GM12878 (cell line): ENCODE data around the gene STK38. TPM values are rescaled to one million over a fixed set of nuclear protein-coding genes. Genes with fewer than 3 reads are reported as not detected.

ENCODE experiments used
- BRCA1 ChIP-seq: IDR thresholded peaks from 2 replicates; pipeline ENCODE4 v1.6.1; 2011; ENCODE audit warnings: low read depth, low read length, improper control_type of control experiment
- CBFB ChIP-seq: IDR thresholded peaks from 2 replicates; pipeline ENCODE4 v1.6.1; 2016; ENCODE audit warnings: antibody characterized with exemption, low read depth
- ESRRA ChIP-seq: IDR thresholded peaks from 2 replicates; pipeline ENCODE4 v1.6.1; 2012; ENCODE audit warnings: mild to moderate bottlenecking, low read length, improper control_type of control experiment
- polyA plus RNA-seq, 11 experiments: library from polyadenylated mRNA; depleted of rRNA in 4 of 11; unstranded in 6 of 11; stranded (reverse) in 5 of 11; fragments of >200 nt; fragmentation: Nextera tagmentation in 4 of 11; fragmentation: Illumina TruSeq in 1 of 11; extraction: Ambion mirVana in 4 of 11; extraction: Trizol in 1 of 11; gene quantifications; 1 replicate in 1 of 11; 2 replicates in 10 of 11; pipeline versions ENCODE4 v1.2.1 to v1.2.3, GENCODE V29; 2011 to 2016; ENCODE audit warnings: inconsistent platforms in 2 of 11, missing spikeins in 2 of 11, low read depth in 1 of 11
- total RNA-seq, 4 experiments: library from RNA; depleted of rRNA in 3 of 4; stranded (reverse); fragments of >200 nt in 3 of 4; fragmentation: Illumina TruSeq in 1 of 4; extraction: Trizol in 1 of 4; gene quantifications; 2 replicates each; pipeline versions ENCODE4 v1.2.1 to v1.2.3, GENCODE V29; 2013 to 2021
- TF ChIP-seq, protein P1 (sequence below): fragments of 450-650 bp; IDR thresholded peaks from 2 replicates; pipeline ENCODE4 v1.6.1; 2016; ENCODE audit warnings: mild to moderate bottlenecking
- TF ChIP-seq, protein P2 (sequence below): fragments of 450-650 bp; IDR thresholded peaks from 2 replicates; pipeline ENCODE4 v1.6.1; 2014; ENCODE audit warnings: mild to moderate bottlenecking
- TF ChIP-seq, protein P3 (sequence below): IDR thresholded peaks from 2 replicates; pipeline ENCODE4 v1.6.1; 2012; ENCODE audit warnings: low read depth, low read length, improper control_type of control experiment
- TF ChIP-seq, protein P4 (sequence below): IDR thresholded peaks from 2 replicates; pipeline ENCODE4 v1.6.1; 2012; ENCODE audit warnings: improper control_type of control experiment, low read depth, low read length; ENCODE audit not compliant: insufficient replicate concordance
- TF ChIP-seq, protein P5 (sequence below): IDR thresholded peaks from 2 replicates; pipeline ENCODE4 v1.6.1; 2012; ENCODE audit warnings: low read depth, low read length, improper control_type of control experiment

STK38 gene
- total and polyA plus RNA-seq, 10 of the 15 experiments (the other 5 are each of a cell fraction or from before 2014, with no cell fraction given) = 4.1 to 18.7 (median 13.6) TPM

DNA sequence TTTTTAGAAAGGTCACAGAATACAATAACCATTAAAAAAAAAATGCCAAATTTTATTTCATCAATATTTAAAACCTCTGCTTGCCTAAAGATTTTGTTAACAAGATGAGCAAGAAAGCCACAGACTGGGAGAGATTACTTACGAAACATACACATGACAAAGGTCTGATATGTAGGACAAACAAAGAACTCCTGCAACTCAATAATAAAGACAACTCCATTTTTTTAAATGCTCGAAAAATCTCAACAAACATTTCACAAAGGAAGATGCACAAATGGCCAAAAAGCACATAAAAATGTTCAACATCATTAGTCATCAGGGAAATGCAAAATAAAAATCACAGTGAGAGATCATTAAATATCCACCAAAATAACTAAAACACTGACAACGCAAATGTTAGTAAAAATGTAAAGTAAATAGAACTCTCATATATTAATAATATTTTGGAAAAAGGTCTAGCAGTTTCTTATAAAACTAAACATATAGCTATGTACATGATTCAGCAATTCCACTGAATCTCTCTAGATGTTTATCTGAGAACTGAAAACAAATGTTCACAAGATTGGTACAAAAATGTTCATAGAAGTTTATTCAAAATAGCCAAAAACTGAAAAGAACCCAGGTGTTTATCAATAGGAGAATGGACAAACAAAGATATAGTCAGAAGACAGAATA lies 10.3 kb downstream of the STK38 start (continued):
- TF ChIP-seq, protein P1, sequence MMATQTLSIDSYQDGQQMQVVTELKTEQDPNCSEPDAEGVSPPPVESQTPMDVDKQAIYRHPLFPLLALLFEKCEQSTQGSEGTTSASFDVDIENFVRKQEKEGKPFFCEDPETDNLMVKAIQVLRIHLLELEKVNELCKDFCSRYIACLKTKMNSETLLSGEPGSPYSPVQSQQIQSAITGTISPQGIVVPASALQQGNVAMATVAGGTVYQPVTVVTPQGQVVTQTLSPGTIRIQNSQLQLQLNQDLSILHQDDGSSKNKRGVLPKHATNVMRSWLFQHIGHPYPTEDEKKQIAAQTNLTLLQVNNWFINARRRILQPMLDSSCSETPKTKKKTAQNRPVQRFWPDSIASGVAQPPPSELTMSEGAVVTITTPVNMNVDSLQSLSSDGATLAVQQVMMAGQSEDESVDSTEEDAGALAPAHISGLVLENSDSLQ = no peak
- TF ChIP-seq BRCA1 (no peak), CBFB (no peak), ESRRA (no peak)
- TF ChIP-seq, protein P2, sequence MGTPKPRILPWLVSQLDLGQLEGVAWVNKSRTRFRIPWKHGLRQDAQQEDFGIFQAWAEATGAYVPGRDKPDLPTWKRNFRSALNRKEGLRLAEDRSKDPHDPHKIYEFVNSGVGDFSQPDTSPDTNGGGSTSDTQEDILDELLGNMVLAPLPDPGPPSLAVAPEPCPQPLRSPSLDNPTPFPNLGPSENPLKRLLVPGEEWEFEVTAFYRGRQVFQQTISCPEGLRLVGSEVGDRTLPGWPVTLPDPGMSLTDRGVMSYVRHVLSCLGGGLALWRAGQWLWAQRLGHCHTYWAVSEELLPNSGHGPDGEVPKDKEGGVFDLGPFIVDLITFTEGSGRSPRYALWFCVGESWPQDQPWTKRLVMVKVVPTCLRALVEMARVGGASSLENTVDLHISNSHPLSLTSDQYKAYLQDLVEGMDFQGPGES = no peak
- TF ChIP-seq, protein P3, sequence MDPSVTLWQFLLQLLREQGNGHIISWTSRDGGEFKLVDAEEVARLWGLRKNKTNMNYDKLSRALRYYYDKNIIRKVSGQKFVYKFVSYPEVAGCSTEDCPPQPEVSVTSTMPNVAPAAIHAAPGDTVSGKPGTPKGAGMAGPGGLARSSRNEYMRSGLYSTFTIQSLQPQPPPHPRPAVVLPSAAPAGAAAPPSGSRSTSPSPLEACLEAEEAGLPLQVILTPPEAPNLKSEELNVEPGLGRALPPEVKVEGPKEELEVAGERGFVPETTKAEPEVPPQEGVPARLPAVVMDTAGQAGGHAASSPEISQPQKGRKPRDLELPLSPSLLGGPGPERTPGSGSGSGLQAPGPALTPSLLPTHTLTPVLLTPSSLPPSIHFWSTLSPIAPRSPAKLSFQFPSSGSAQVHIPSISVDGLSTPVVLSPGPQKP = no peak
- TF ChIP-seq, protein P4, sequence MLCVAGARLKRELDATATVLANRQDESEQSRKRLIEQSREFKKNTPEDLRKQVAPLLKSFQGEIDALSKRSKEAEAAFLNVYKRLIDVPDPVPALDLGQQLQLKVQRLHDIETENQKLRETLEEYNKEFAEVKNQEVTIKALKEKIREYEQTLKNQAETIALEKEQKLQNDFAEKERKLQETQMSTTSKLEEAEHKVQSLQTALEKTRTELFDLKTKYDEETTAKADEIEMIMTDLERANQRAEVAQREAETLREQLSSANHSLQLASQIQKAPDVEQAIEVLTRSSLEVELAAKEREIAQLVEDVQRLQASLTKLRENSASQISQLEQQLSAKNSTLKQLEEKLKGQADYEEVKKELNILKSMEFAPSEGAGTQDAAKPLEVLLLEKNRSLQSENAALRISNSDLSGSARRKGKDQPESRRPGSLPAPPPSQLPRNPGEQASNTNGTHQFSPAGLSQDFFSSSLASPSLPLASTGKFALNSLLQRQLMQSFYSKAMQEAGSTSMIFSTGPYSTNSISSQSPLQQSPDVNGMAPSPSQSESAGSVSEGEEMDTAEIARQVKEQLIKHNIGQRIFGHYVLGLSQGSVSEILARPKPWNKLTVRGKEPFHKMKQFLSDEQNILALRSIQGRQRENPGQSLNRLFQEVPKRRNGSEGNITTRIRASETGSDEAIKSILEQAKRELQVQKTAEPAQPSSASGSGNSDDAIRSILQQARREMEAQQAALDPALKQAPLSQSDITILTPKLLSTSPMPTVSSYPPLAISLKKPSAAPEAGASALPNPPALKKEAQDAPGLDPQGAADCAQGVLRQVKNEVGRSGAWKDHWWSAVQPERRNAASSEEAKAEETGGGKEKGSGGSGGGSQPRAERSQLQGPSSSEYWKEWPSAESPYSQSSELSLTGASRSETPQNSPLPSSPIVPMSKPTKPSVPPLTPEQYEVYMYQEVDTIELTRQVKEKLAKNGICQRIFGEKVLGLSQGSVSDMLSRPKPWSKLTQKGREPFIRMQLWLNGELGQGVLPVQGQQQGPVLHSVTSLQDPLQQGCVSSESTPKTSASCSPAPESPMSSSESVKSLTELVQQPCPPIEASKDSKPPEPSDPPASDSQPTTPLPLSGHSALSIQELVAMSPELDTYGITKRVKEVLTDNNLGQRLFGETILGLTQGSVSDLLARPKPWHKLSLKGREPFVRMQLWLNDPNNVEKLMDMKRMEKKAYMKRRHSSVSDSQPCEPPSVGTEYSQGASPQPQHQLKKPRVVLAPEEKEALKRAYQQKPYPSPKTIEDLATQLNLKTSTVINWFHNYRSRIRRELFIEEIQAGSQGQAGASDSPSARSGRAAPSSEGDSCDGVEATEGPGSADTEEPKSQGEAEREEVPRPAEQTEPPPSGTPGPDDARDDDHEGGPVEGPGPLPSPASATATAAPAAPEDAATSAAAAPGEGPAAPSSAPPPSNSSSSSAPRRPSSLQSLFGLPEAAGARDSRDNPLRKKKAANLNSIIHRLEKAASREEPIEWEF = no peak
- TF ChIP-seq, protein P5, sequence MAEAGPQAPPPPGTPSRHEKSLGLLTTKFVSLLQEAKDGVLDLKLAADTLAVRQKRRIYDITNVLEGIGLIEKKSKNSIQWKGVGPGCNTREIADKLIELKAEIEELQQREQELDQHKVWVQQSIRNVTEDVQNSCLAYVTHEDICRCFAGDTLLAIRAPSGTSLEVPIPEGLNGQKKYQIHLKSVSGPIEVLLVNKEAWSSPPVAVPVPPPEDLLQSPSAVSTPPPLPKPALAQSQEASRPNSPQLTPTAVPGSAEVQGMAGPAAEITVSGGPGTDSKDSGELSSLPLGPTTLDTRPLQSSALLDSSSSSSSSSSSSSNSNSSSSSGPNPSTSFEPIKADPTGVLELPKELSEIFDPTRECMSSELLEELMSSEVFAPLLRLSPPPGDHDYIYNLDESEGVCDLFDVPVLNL = no peak
- TF ChIP-seq, all 136 proteins: peak for 0
